Lung microvascular endothelial cell (primary cell): ENCODE data around the gene GRAP2. TPM values are rescaled to one million over a fixed set of nuclear protein-coding genes. Genes with fewer than 3 reads are reported as not detected.

Experiments used
- DNase-seq, 2 donors: peaks; one replicate each; pipeline versions ENCODE4 v3.0.0 to v3.0.0-alpha.2; 2010; ENCODE audit warnings: low read depth in 2 of 2
- total RNA-seq: library from RNA; depleted of rRNA; stranded (reverse); fragments of >200 nt; gene quantifications from 2 replicates; pipeline ENCODE4 v1.2.1, GENCODE V29; 2014

The GRAP2 gene
- total RNA-seq, 1 donor from 2014 or later, result not detected

DNA sequence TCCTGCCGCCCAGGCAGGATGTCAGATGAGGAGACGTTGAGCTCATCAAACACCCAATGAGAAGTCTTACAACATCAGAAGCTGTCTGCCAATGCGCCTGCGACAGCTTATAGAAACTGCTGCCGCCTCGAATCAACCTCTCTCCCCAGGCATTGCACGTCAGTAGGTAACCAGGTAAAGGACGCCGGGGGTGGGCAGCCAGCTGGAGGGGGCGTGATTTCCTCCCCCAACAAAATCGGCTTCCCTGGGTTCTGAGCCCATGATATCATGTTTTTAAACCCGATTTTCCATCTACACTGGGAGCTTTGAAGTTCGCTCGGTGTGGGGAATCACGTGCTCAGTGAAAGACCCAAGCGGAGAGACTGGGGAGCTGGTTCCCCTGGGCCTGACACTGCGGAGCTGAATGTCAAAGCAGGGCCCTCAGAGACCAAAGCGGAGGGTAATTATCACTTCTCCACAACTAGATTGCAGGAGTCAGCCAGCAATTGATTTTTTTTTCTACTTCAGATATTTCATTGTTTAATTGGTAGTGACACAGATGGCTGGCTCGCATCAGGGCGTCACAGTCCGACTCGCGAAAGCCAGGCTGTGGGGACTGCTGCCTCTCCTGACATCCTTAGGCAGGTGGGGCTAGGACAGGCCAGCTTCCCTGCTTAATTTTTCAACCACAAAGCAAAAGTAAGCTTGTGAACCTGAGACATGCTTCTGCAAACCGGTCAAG, 109.2 kb downstream of the GRAP2 start:
- no peak for DNase-seq

DNA sequence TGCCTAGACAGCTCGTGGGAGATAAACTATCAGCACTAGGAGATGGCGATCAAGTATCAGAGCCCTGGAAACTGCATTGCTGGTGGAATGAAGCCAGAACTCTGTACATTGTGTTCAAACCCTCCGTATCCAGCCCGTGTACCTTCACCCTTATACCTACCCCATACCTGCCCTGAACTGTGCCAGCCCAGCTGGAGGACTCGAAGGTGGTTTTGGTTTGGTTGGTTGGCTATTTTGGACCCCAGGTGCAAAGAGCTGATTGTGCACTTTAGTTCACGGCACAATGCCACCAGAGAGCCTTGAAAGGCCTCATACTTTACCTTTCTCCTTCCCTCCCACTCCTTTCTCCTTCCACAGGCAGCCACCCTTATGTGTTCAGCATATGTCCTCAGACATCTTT, 109.9 kb downstream of the GRAP2 start:
- DNase-seq, result no peak

DNA sequence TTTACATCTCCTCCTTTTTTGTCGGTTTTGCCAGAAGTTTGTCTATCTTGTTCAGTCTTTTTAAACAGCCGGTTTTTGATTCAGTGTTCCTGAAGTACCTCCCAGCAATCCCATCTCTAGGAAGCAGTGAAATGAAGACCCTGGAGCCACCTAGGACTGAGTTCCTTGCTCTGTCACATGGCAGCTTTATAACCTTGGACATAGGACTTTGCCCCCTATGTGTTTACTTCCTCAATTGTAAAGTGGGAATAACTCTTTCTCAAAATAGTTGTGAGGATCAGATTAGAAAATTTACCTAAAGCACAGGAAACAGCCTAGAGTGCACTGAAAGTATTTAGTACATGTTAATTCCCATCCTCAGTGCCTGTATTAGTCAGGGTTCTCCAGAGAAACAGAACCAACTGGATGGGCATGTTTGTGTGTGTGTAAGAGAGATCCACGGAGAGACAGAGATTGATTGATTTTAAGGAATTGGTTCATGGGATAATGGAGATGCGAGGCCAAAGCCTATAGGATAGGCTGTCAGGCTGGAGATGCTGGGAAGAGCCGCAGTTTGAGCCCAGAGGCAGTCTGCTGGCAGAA, 113.9 kb downstream of the GRAP2 start:
- no peak for DNase-seq

DNA sequence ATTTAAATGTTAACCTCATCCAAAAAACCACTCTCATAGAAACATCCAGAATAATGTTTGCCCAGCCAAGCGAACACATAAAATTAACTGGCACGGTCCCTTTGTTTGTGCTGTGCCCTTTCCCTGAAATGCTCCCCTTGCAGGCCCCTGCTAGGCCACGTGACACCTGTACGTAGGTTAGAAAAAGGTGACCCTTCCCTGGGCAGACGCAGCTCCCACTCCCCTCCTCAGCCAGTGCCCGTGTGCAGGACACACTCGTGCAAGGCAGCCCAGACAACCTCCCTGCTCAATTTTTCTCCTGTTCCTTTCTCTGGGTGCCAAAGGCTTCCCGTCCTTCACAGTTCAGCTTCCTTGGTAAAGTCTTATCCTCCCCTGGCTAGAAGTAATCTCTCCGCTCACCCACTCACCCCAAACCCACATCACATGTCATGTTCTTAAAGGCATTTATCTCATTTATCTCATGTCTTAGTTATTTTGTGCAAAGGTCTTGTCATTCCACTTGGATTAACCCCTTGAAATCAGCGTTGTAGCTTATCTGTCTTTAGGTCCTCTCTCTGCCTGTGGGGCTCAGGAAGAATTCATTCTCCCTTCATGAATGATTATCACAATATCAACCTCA, 114.6 kb downstream of the GRAP2 start:
- DNase-seq, result no peak

DNA sequence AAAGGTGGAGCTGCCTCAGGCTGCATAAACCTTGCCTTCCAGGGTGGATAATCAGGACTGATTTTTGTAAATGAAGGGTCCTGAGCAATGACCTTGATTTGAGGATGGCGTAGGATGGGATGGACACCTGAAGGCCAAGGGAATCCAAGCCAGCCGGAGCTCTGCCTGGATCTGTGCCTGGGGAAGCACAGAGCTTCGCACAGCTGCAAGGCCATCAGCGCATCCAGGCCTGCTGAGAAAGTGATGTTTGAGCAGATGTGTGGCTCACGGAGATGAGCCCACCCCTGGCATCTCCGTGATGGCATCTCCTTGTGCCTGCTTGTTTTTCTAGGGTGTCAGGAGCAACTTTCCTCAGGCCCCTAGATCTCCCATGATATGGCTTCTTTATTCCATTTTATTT, 117.2 kb downstream of the GRAP2 start:
- DNase-seq, result no peak

DNA sequence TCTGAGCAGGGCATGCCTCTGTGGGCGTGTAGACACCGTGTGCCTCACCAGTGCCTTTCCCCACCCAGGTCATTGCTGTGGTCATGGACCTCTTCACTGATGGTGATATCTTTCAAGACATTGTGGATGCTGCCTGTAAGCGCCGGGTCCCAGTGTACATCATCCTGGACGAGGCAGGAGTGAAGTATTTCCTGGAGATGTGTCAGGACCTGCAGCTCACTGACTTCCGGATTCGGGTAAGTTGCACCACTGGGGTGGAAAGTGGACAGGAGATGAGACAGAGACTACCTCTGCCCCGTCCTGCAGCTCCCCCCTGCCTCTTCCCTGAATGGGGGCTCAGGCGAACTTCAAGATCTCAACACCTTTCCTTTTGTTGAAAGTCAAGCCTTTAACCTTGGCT, 118.2 kb downstream of the GRAP2 start:
- no peak for DNase-seq

DNA sequence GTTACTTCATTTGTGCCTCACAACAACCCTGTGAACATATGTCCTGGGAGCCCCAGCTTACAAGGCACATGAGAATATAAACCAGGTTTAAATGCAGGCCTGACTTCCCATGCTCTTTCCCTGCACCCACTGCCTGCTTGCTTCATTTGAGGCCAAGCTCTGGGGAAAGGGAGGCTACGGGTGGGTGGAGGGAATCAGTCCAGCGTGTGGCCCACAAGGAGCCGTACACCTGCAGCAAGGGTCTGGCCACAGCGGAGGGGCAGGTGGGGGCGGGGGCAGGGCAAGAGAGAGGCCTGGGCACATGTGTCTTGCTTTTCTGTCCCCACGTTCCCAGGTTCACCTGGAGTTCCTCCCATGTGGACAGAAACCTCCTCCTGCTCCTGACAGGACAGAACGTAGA, 120.1 kb downstream of the GRAP2 start:
- DNase-seq, result no peak

DNA sequence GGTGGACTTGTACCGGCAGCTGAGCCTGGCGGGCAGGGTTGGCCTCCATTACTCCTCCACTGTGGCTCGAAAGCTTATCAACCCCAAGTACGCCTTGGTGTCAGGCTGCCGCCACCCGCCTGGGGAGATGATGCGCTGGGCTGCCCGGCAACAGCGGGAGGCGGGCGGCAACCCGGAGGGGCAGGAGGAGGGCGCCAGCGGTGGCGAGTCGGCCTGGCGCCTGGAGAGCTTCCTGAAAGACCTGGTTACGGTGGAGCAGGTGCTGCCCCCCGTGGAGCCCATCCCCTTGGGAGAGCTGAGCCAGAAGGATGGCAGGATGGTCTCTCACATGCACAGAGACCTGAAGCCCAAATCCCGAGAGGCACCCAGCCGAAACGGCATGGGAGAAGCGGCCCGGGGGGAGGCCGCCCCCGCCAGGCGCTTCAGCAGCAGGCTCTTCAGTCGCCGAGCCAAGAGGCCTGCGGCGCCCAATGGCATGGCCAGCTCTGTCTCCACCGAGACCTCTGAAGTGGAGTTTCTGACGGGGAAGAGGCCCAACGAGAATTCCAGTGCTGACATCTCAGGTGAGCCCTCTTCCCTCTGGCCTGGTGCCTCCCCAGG, 120.6 kb downstream of the GRAP2 start:
- no peak for DNase-seq

DNA sequence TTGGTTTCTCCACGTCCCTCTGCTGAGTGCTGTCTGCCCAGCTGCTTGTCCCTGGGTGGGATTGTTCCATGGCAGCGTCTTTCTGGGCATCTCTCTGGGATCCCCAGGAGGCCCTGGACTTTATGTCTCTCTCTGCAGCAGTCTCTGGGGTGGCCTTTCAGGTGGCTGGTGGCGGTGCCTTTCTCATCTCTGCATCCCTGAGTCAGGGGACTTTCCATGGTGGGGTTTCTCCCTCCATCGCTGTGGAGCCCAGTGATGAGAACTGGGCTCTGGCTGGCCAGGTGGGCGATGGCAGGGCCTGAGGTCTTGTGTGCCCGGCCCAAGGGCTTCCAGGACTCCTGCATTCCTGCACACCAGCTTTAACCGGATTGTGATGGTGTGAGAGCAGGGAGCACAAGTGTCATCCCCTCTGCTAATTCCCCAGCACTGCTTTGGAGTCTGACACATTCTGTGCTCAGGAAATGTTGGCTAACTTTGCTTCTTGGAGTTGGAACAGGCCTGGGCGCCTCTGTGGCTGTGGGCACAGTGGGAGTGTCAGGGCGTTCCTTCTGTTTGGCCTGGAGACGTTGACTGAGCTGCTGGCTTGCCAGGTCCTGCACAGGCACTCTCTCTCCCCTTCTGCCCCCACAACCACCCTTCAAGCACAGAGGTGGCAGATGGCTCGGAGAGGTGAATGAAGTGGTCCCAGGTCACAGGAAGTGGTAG, 121.8 kb downstream of the GRAP2 start:
- DNase-seq, result no peak

Other genes starting within 250 kb of the GRAP2 start
- gene ENTHD1, start 7.3 kb upstream of the GRAP2 start, total RNA-seq, result not detected in 2 replicates
- gene TMA7B, start 59.3 kb downstream of the GRAP2 start, total RNA-seq, result not detected in 2 replicates
- not detected in 2 replicates for gene FAM83F, start 93.9 kb downstream of the GRAP2 start, total RNA-seq